Right lobe of liver (tissue), 6 donors: ENCODE results near the gene ATL1. TPM values are rescaled to one million over a fixed set of nuclear protein-coding genes. Genes with fewer than 3 reads are reported as not detected.

Experiments used
- ATAC-seq, 4 donors: fragments of 200-7000 bp; cut with Tn5 transposase; one replicate each; pipeline ENCODE4 v1.9.1; 2020; ENCODE audit warnings: mild to moderate bottlenecking in 4 of 4, moderate library complexity in 4 of 4
- DNase-seq, 3 donors: peaks; one replicate each; pipeline ENCODE4 v3.0.0-alpha.2; 2020
- H3K27ac ChIP-seq, 3 donors: fragments of 200-600 bp; one replicate each; pipeline ENCODE4 v1.8.0; 2022
- H3K27me3 ChIP-seq, 2 donors: fragments of 200-600 bp; one replicate each; pipeline ENCODE4 v1.8.0; 2022
- H3K36me3 ChIP-seq, 4 donors: fragments of 200-600 bp; sonication (generic) in 1 of 4; one replicate each; pipeline versions ENCODE4 v1.5.1 to v1.8.0; 2017 to 2022; ENCODE audit warnings: control low read depth in 1 of 4
- H3K4me1 ChIP-seq, 4 donors: fragments of 200-600 bp; sonication (generic) in 1 of 4; one replicate each; pipeline versions ENCODE4 v1.5.1 to v1.8.0; 2017 to 2022; ENCODE audit warnings: control low read depth in 1 of 4
- H3K4me3 ChIP-seq, 3 donors: fragments of 200-600 bp; one replicate each; pipeline ENCODE4 v1.8.0; 2022
- H3K9me3 ChIP-seq, 4 donors: fragments of 200-600 bp; sonication (generic) in 1 of 4; one replicate each; pipeline versions ENCODE4 v1.5.1 to v1.8.0; 2017 to 2022; ENCODE audit warnings: control low read depth in 1 of 4
- POLR2A ChIP-seq: fragments of 450-650 bp; IDR thresholded peaks from one replicate; pipeline ENCODE4 v1.6.1; 2017; ENCODE audit warnings: antibody characterized with exemption, mild to moderate bottlenecking
- WGBS: methylation state at CpG from one replicate; pipeline ENCODE4 v1.1.6; 2018; ENCODE audit warnings: low coverage, low lambda C conversion rate; ENCODE audit not compliant: insufficient coverage; ENCODE audit errors: missing lambda C conversion rate; 5-methylcytosine and 5-hydroxymethylcytosine counted together
- intact Hi-C, 2 donors: fragments of 100-400 bp; cut with DNase I; formaldehyde crosslinking; loops; one replicate each; pipeline versions ENCODE4 v1.11.2 to v1.14.1; 2022
- total RNA-seq, 6 experiments: library from RNA; depleted of rRNA in 2 of 6; stranded (reverse); fragments of >200 nt in 2 of 6; fragmentation: NEBNext Ultra II Directional in 3 of 6; extraction: Animal tissue kit (Norgen Biotek cat#: 25700) in 3 of 6; gene quantifications; one replicate each; pipeline versions ENCODE4 v1.1.0 to v1.2.4, GENCODE V29; 2016 to 2023
- TF ChIP-seq, protein P1 (sequence below), 4 donors: fragments of 200-600 bp in 3 of 4; fragments of 450-650 bp in 1 of 4; IDR thresholded peaks; one replicate each; pipeline versions ENCODE4 v1.5.1 to v1.8.0; 2016 to 2022; ENCODE audit warnings: antibody characterized with exemption in 4 of 4, mild to moderate bottlenecking in 2 of 4
- donor health status: DM: no; HTN: yes; CAD: no.
- donor health status: DM: no; HTN: no; CAD: no.
- donor health status: DM: no; HTN: no; CAD: no.
- donor health status: DM: no; HTN: yes; CAD: no.
- donor health status: DM: no; HTN: yes; CAD: no.

ATL1 gene
- total RNA-seq, 6 experiments from 2014 or later, result 0.18 to 0.47 (median 0.27) TPM; not detected in 1

DNA sequence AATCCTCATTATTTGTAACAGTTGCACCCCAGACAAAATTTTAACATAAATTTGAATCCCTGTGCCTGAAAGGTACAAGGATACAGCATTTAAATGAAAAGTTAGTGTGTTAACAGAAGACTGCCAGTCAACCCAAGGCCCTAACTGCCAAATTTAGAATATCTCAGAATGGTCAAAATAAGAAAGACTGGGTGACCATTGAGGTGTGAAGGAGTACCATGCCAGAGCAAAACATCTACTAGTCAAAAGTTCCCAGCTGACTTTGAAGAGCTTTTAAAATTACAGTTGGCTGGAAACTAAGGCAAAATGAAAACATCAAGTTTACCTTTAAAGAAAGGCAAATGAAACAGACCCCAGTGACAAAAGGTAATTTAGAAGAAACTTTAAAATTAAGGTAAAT, 89.7 kb downstream of the ATL1 start:
- intact Hi-C loops, result no loop called here
- DNase-seq, result no peak
- Histone ChIP-seq H3K9me3 (no peaks in the 10 kb centered on the region), H3K4me3 (no peak overlapping the region), H3K27me3 (no peaks in the 10 kb centered on the region), H3K27ac (no peak overlapping the region), H3K4me1 (no peaks in the 10 kb centered on the region), H3K36me3 (no peaks in the 10 kb centered on the region)
- TF ChIP-seq POLR2A, result no peak
- TF ChIP-seq, protein P1, sequence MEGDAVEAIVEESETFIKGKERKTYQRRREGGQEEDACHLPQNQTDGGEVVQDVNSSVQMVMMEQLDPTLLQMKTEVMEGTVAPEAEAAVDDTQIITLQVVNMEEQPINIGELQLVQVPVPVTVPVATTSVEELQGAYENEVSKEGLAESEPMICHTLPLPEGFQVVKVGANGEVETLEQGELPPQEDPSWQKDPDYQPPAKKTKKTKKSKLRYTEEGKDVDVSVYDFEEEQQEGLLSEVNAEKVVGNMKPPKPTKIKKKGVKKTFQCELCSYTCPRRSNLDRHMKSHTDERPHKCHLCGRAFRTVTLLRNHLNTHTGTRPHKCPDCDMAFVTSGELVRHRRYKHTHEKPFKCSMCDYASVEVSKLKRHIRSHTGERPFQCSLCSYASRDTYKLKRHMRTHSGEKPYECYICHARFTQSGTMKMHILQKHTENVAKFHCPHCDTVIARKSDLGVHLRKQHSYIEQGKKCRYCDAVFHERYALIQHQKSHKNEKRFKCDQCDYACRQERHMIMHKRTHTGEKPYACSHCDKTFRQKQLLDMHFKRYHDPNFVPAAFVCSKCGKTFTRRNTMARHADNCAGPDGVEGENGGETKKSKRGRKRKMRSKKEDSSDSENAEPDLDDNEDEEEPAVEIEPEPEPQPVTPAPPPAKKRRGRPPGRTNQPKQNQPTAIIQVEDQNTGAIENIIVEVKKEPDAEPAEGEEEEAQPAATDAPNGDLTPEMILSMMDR (IDR thresholded peaks at IDR 0.05), result no peak
- ATAC-seq, result no peak

DNA sequence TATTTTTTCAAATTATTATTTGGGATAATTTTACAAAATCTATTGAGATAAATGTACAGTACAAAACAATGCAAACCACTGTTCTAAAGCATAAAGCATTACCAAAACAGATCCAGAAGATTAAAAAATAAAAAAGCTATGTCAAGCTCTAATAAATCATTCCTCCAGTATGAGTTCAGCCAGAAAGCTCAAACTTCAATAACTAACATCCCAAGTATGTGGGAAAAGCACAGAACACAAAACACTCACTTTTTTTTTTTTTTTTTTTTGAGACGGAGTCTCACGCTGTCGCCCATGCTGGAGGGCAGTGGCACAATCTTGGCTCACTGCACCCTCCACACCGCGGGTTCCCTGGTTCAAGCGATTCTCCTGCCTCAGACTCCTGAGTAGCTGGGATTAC, 96.8 kb downstream of the ATL1 start:
- TF ChIP-seq POLR2A, result no peak
- TF ChIP-seq, protein P1 (IDR thresholded peaks at IDR 0.05), result no peak
- DNase-seq, result no peak
- no peak overlapping the region for H3K27ac ChIP-seq

DNA sequence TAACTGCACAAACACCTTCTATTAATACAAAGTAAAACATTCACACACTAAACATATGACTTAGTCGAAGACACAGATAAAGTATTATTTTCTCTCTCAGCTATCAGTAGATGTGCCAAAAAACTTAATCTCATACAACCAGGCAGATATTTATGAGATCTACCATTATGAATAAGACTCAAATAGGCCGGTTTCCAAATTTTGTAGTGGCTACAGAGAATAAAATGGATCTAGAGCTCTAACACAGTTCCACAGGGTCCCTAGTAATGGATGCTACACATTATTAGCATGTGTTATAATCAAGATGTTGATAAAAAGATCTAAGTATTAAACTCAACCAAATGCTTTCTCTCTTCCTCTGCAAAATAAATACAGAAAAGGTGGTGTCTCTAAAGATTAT, 97.8 kb downstream of the ATL1 start:
- Histone ChIP-seq H3K4me3 (peak overlapping the region in 1 of 3 donors; percentile 1), H3K4me1 (peaks cover 0 to 11% (median 5%) of the 10 kb centered on the region in 4 donors)

More for the DNA sequence above, 96.8 kb downstream of the ATL1 start:
- Histone ChIP-seq H3K4me1 (peaks cover 0 to 11% (median 5%) of the 10 kb centered on the region in 4 donors), H3K4me3 (no peak overlapping the region), H3K27me3 (no peaks in the 10 kb centered on the region), H3K9me3 (no peaks in the 10 kb centered on the region), H3K36me3 (no peaks in the 10 kb centered on the region)
- intact Hi-C loops, result no loop called here
- ATAC-seq, result no peak
- 100% methylated on average over 6 of the region's 6 CpGs for WGBS

DNA sequence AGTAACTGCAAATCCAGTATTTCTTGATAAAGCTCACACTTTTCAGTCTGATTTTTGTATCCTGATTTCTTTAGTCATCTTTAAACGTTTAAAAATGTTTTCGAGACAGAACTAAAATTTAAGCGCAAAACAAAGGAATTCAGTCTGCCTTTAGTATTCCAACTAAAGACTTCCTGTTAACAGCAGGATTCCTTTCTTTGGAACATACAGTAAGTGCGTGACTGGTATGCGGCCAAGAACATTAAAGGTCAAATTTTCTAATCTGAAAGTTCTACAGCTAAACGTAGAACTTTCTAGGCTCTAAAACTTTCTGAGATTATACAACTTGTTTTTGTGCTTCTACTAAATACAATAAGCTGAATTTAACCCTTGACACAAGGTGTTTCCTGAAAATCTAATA, 98.3 kb downstream of the ATL1 start:
- no peak for DNase-seq
- Histone ChIP-seq H3K4me1 (peaks cover 0 to 11% (median 5%) of the 10 kb centered on the region in 4 donors), H3K9me3 (no peaks in the 10 kb centered on the region), H3K27me3 (no peaks in the 10 kb centered on the region), H3K36me3 (no peaks in the 10 kb centered on the region), H3K27ac (peak overlapping the region; percentile 39 to 68 (median 67)), H3K4me3 (peak overlapping the region in 1 of 3 donors; percentile 1)
- peak; percentile 73 to 91 (median 82) for ATAC-seq
- TF ChIP-seq, protein P1 (IDR thresholded peaks at IDR 0.05), result no peak
- no peak for TF ChIP-seq POLR2A
- WGBS, result 23% methylated on average over 6 of the region's 6 CpGs
- intact Hi-C loops, result no loop called here

More for the DNA sequence above, 97.8 kb downstream of the ATL1 start:
- DNase-seq, result no peak
- Histone ChIP-seq H3K9me3 (no peaks in the 10 kb centered on the region), H3K27me3 (no peaks in the 10 kb centered on the region), H3K36me3 (no peaks in the 10 kb centered on the region), H3K27ac (peak overlapping the region; percentile 29 to 67 (median 39))
- WGBS, result 24% methylated on average over 2 of the region's 2 CpGs
- TF ChIP-seq, protein P1 (IDR thresholded peaks at IDR 0.05), result no peak
- TF ChIP-seq POLR2A, result no peak
- peak; percentile 20 to 42 (median 25) for ATAC-seq
- intact Hi-C loops, result no loop called here
